ENCODE data around the gene CERS6. TPM values are rescaled to one million over a fixed set of nuclear protein-coding genes. Genes with fewer than 3 reads are reported as not detected.

Gene CERS6
- total RNA-seq, 2 donors from 2014 or later, result 11.2 to 18.5 TPM

GRCh38 chr2:168718622-168719021, 262.6 kb downstream of the CERS6 start:
- Mint-ChIP-seq H3K9me3 (no peaks in the 10 kb centered on the region), H3K36me3 (ENCODE audit: insufficient read depth in 2 of 2) (peaks cover 4 to 5% of the 10 kb centered on the region in 2 donors), H3K27me3 (ENCODE audit: low read depth) (no peaks in the 10 kb centered on the region), H3K27ac (peak overlapping the region; percentile 16), H3K4me1 (ENCODE audit: low read depth) (peaks cover 32% of the 10 kb centered on the region), H3K4me3 (no peak overlapping the region)
- DNase-seq (no peak), ATAC-seq (replicated peaks in 1 of 2) (no peak)

- H3K4me1 Mint-ChIP-seq (ENCODE audit: low read depth), result peaks cover 38% of the 10 kb centered on the region
- peaks cover 6 to 7% of the 10 kb centered on the region in 2 donors for H3K36me3 Mint-ChIP-seq (ENCODE audit: insufficient read depth in 2 of 2)
- DNase-seq (no peak), ATAC-seq (replicated peaks in 1 of 2) (no peak)
- H3K27ac Mint-ChIP-seq, result no peak overlapping the region
- H3K4me3 Mint-ChIP-seq, result no peak overlapping the region
- H3K9me3 Mint-ChIP-seq, result no peaks in the 10 kb centered on the region
- no peaks in the 10 kb centered on the region for H3K27me3 Mint-ChIP-seq (ENCODE audit: low read depth)
Measured at GRCh38 chr2:168719446-168719845, 263.4 kb downstream of the CERS6 start.

GRCh38 chr2:168722592-168722991, 266.5 kb downstream of the CERS6 start:
- ATAC-seq (replicated peaks in 1 of 2) (no peak), DNase-seq (no peak)
- Mint-ChIP-seq H3K4me3 (no peak overlapping the region), H3K36me3 (ENCODE audit: insufficient read depth in 2 of 2) (peaks cover 6 to 7% of the 10 kb centered on the region in 2 donors), H3K27me3 (ENCODE audit: low read depth) (no peaks in the 10 kb centered on the region), H3K4me1 (ENCODE audit: low read depth) (peaks cover 31% of the 10 kb centered on the region), H3K9me3 (no peaks in the 10 kb centered on the region), H3K27ac (no peak overlapping the region)

GRCh38 chr2:168723275-168723899, 267.3 kb downstream of the CERS6 start:
- DNase-seq, result no peak

GRCh38 chr2:168726375-168726774, 270.3 kb downstream of the CERS6 start:
- Mint-ChIP-seq H3K4me3 (no peak overlapping the region), H3K4me1 (ENCODE audit: low read depth) (peaks cover 15% of the 10 kb centered on the region), H3K27ac (no peak overlapping the region), H3K9me3 (no peaks in the 10 kb centered on the region), H3K36me3 (ENCODE audit: insufficient read depth in 2 of 2) (peaks cover 2 to 3% of the 10 kb centered on the region in 2 donors), H3K27me3 (ENCODE audit: low read depth) (no peaks in the 10 kb centered on the region)
- DNase-seq (no peak), ATAC-seq (replicated peaks in 1 of 2) (no peak)

More at GRCh38 chr2:168723275-168723899, 267.3 kb downstream of the CERS6 start:
- peaks cover 6 to 7% of the 10 kb centered on the region in 2 donors for H3K36me3 Mint-ChIP-seq (ENCODE audit: insufficient read depth in 2 of 2)
- H3K4me3 Mint-ChIP-seq, result peak overlapping the region in 1 of 2 donors; percentile 30
- H3K27ac Mint-ChIP-seq, result no peak overlapping the region
- no peaks in the 10 kb centered on the region for H3K27me3 Mint-ChIP-seq (ENCODE audit: low read depth)
- no peaks in the 10 kb centered on the region for H3K9me3 Mint-ChIP-seq
- peak in 1 of 2 donors; percentile 55 for ATAC-seq (replicated peaks in 1 of 2)
- peaks cover 23% of the 10 kb centered on the region for H3K4me1 Mint-ChIP-seq (ENCODE audit: low read depth)

GRCh38 chr2:168727904-168728470, 271.9 kb downstream of the CERS6 start:
- H3K4me3 Mint-ChIP-seq, result no peak overlapping the region
- H3K27me3 Mint-ChIP-seq (ENCODE audit: low read depth), result no peaks in the 10 kb centered on the region
- H3K36me3 Mint-ChIP-seq (ENCODE audit: insufficient read depth in 2 of 2), result peaks cover 2 to 3% of the 10 kb centered on the region in 2 donors
- ATAC-seq (replicated peaks in 1 of 2) (no peak), DNase-seq (no peak)
- peak overlapping the region; percentile 23 for H3K27ac Mint-ChIP-seq
- H3K9me3 Mint-ChIP-seq, result no peaks in the 10 kb centered on the region
- H3K4me1 Mint-ChIP-seq (ENCODE audit: low read depth), result peaks cover 12% of the 10 kb centered on the region

GRCh38 chr2:168729455-168729854, 273.4 kb downstream of the CERS6 start:
- DNase-seq (no peak), ATAC-seq (replicated peaks in 1 of 2) (no peak)
- Mint-ChIP-seq H3K27ac (no peak overlapping the region), H3K9me3 (no peaks in the 10 kb centered on the region), H3K27me3 (ENCODE audit: low read depth) (no peaks in the 10 kb centered on the region), H3K36me3 (ENCODE audit: insufficient read depth in 2 of 2) (no peaks in the 10 kb centered on the region), H3K4me1 (ENCODE audit: low read depth) (no peaks in the 10 kb centered on the region), H3K4me3 (no peak overlapping the region)

GRCh38 chr2:168730344-168730743, 274.3 kb downstream of the CERS6 start:
- Mint-ChIP-seq H3K4me3 (no peak overlapping the region), H3K4me1 (ENCODE audit: low read depth) (no peaks in the 10 kb centered on the region), H3K36me3 (ENCODE audit: insufficient read depth in 2 of 2) (no peaks in the 10 kb centered on the region), H3K27me3 (ENCODE audit: low read depth) (no peaks in the 10 kb centered on the region), H3K9me3 (no peaks in the 10 kb centered on the region), H3K27ac (no peak overlapping the region)
- DNase-seq (no peak), ATAC-seq (replicated peaks in 1 of 2) (no peak)

GRCh38 chr2:168731002-168731401, 274.9 kb downstream of the CERS6 start:
- no peaks in the 10 kb centered on the region for H3K9me3 Mint-ChIP-seq
- H3K4me1 Mint-ChIP-seq (ENCODE audit: low read depth), result no peaks in the 10 kb centered on the region
- H3K4me3 Mint-ChIP-seq, result no peak overlapping the region
- DNase-seq, result no peak
- no peak for ATAC-seq (replicated peaks in 1 of 2)
- H3K27ac Mint-ChIP-seq, result no peak overlapping the region
- no peaks in the 10 kb centered on the region for H3K36me3 Mint-ChIP-seq (ENCODE audit: insufficient read depth in 2 of 2)
- H3K27me3 Mint-ChIP-seq (ENCODE audit: low read depth), result no peaks in the 10 kb centered on the region

- H3K36me3 Mint-ChIP-seq (ENCODE audit: insufficient read depth in 2 of 2), result no peaks in the 10 kb centered on the region
- H3K27ac Mint-ChIP-seq, result no peak overlapping the region
- H3K4me1 Mint-ChIP-seq (ENCODE audit: low read depth), result no peaks in the 10 kb centered on the region
- no peaks in the 10 kb centered on the region for H3K9me3 Mint-ChIP-seq
- no peaks in the 10 kb centered on the region for H3K27me3 Mint-ChIP-seq (ENCODE audit: low read depth)
- ATAC-seq (replicated peaks in 1 of 2) (no peak), DNase-seq (no peak)
- no peak overlapping the region for H3K4me3 Mint-ChIP-seq
Measured at GRCh38 chr2:168731616-168732015, 275.5 kb downstream of the CERS6 start.

- Mint-ChIP-seq H3K4me3 (no peak overlapping the region), H3K9me3 (no peaks in the 10 kb centered on the region)
Measured at GRCh38 chr2:168732100-168732499, 276.0 kb downstream of the CERS6 start.

GRCh38 chr2:168732506-168732905, 276.4 kb downstream of the CERS6 start:
- H3K27ac Mint-ChIP-seq, result no peak overlapping the region
- no peaks in the 10 kb centered on the region for H3K4me1 Mint-ChIP-seq (ENCODE audit: low read depth)
- DNase-seq, result no peak
- H3K27me3 Mint-ChIP-seq (ENCODE audit: low read depth), result no peaks in the 10 kb centered on the region
- H3K36me3 Mint-ChIP-seq (ENCODE audit: insufficient read depth in 2 of 2), result no peaks in the 10 kb centered on the region
- ATAC-seq (replicated peaks in 1 of 2), result no peak
- H3K9me3 Mint-ChIP-seq, result no peaks in the 10 kb centered on the region
- no peak overlapping the region for H3K4me3 Mint-ChIP-seq

More at GRCh38 chr2:168732100-168732499, 276.0 kb downstream of the CERS6 start:
- Mint-ChIP-seq H3K4me1 (ENCODE audit: low read depth) (no peaks in the 10 kb centered on the region), H3K27ac (no peak overlapping the region), H3K36me3 (ENCODE audit: insufficient read depth in 2 of 2) (no peaks in the 10 kb centered on the region), H3K27me3 (ENCODE audit: low read depth) (no peaks in the 10 kb centered on the region)
- no peak for DNase-seq
- ATAC-seq (replicated peaks in 1 of 2), result no peak

- ATAC-seq (replicated peaks in 1 of 2) (no peak), DNase-seq (no peak)
- no peaks in the 10 kb centered on the region for H3K27me3 Mint-ChIP-seq (ENCODE audit: low read depth)
- no peaks in the 10 kb centered on the region for H3K36me3 Mint-ChIP-seq (ENCODE audit: insufficient read depth in 2 of 2)
- H3K4me1 Mint-ChIP-seq (ENCODE audit: low read depth), result no peaks in the 10 kb centered on the region
- H3K9me3 Mint-ChIP-seq, result no peaks in the 10 kb centered on the region
- no peak overlapping the region for H3K27ac Mint-ChIP-seq
- H3K4me3 Mint-ChIP-seq, result no peak overlapping the region
Measured at GRCh38 chr2:168734199-168734760, 278.2 kb downstream of the CERS6 start.
